ENCODE measurements around the gene FMO5. TPM values are rescaled to one million over a fixed set of nuclear protein-coding genes. Genes with fewer than 3 reads are reported as not detected.

Gene FMO5
- total RNA-seq, 1 experiment from 2014 or later, result 0.57 TPM

DNA sequence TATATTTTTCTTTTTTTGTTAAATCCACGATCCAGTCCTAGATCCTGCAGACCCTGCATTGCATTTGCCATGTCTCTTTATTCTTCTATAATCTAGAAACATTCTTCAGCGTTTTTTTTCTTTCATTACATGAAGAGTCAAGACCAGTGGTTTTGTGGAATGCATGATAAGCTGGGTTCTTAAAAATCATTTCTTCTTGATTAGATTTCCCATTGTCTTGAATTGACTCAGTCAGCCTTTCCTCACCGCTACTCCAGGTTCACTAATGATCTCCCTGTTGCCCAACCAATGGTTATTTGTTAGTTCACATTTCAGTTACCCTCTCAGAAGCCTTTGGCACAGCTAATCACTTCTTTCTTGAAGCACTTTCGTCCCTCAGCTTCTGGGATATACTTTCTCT lies 42.6 kb upstream of the FMO5 start:
- in situ Hi-C loops (cut with HindIII; ENCODE audit: low pct_unique_long_range_greater_than_20kb, low sequenced_read_pairs), result no loop called here
- POLR2A ChIA-PET, result no interaction called here
- DNase-seq (ENCODE audit: low read depth, low spot score) (no peak), ATAC-seq (no peak)
- Histone ChIP-seq H3K36me3 (ENCODE audit: control insufficient read depth, insufficient read depth, low read length) (peaks cover 17% of the 10 kb centered on the region), H3K27me3 (ENCODE audit: control insufficient read depth, insufficient read depth, low read length) (no peaks in the 10 kb centered on the region), H3K4me1 (ENCODE audit: control insufficient read depth, insufficient read depth, low read length) (no peaks in the 10 kb centered on the region), H3K9me3 (ENCODE audit: control insufficient read depth, insufficient read depth, low read depth, low read length) (no peaks in the 10 kb centered on the region), H3K4me3 (ENCODE audit: low read depth in 2 of 2, low read length in 2 of 2) (no peak overlapping the region), H3K27ac (ENCODE audit: low read length) (no peak overlapping the region)
- CTCF ChIA-PET, result no interaction called here
- intact Hi-C loops (cut with micrococcal nuclease; ENCODE audit: unreplicated experiment), result no loop called here
- TF ChIP-seq, protein P1, sequence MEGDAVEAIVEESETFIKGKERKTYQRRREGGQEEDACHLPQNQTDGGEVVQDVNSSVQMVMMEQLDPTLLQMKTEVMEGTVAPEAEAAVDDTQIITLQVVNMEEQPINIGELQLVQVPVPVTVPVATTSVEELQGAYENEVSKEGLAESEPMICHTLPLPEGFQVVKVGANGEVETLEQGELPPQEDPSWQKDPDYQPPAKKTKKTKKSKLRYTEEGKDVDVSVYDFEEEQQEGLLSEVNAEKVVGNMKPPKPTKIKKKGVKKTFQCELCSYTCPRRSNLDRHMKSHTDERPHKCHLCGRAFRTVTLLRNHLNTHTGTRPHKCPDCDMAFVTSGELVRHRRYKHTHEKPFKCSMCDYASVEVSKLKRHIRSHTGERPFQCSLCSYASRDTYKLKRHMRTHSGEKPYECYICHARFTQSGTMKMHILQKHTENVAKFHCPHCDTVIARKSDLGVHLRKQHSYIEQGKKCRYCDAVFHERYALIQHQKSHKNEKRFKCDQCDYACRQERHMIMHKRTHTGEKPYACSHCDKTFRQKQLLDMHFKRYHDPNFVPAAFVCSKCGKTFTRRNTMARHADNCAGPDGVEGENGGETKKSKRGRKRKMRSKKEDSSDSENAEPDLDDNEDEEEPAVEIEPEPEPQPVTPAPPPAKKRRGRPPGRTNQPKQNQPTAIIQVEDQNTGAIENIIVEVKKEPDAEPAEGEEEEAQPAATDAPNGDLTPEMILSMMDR (IDR thresholded peaks at IDR 0.05), result no peak
- TF ChIP-seq POLR2AphosphoS5 (IDR thresholded peaks at IDR 0.05; ENCODE audit: low read depth, low read length), result no peak
- TF ChIP-seq TCF7L2 (IDR thresholded peaks at IDR 0.05; ENCODE audit: low read depth, low read length), result no peak
- TF ChIP-seq SIN3A (IDR thresholded peaks at IDR 0.05; ENCODE audit: borderline replicate concordance, insufficient read depth, low read depth, low read length), result no peak
- BruUV-seq (replicated peaks), result no TSS peak

DNA sequence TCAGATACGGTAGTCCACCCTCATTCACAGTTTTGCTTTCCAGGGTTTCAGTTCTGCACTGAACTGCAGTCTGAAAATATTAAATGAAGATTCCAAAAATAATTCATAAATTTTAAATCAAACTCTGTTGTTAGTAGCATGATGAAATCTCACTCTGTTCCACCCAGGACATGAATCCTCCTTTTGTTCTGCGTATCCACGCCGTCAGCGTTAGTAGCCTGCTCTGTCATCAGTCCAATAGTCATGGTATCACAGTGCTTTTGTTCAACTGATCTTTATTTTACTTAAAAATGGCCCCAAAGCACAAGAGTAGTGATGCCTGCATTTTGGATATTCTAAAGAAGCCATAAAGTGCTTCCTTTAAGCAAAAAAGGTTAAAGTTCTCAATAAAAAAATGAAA lies 41.2 kb upstream of the FMO5 start:
- ATAC-seq, result no peak

More for the DNA sequence above, 41.2 kb upstream of the FMO5 start:
- Histone ChIP-seq H3K36me3 (ENCODE audit: control insufficient read depth, insufficient read depth, low read length) (peaks cover 17% of the 10 kb centered on the region), H3K4me1 (ENCODE audit: control insufficient read depth, insufficient read depth, low read length) (no peaks in the 10 kb centered on the region), H3K27ac (ENCODE audit: low read length) (no peak overlapping the region), H3K27me3 (ENCODE audit: control insufficient read depth, insufficient read depth, low read length) (no peaks in the 10 kb centered on the region), H3K9me3 (ENCODE audit: control insufficient read depth, insufficient read depth, low read depth, low read length) (no peaks in the 10 kb centered on the region), H3K4me3 (ENCODE audit: low read depth in 2 of 2, low read length in 2 of 2) (no peak overlapping the region)
- CTCF ChIA-PET, result no interaction called here
- TF ChIP-seq TCF7L2 (IDR thresholded peaks at IDR 0.05; ENCODE audit: low read depth, low read length), result no peak
- TF ChIP-seq, protein P1 (IDR thresholded peaks at IDR 0.05), result no peak
- TF ChIP-seq SIN3A (IDR thresholded peaks at IDR 0.05; ENCODE audit: borderline replicate concordance, insufficient read depth, low read depth, low read length), result no peak
- TF ChIP-seq, protein P2, sequence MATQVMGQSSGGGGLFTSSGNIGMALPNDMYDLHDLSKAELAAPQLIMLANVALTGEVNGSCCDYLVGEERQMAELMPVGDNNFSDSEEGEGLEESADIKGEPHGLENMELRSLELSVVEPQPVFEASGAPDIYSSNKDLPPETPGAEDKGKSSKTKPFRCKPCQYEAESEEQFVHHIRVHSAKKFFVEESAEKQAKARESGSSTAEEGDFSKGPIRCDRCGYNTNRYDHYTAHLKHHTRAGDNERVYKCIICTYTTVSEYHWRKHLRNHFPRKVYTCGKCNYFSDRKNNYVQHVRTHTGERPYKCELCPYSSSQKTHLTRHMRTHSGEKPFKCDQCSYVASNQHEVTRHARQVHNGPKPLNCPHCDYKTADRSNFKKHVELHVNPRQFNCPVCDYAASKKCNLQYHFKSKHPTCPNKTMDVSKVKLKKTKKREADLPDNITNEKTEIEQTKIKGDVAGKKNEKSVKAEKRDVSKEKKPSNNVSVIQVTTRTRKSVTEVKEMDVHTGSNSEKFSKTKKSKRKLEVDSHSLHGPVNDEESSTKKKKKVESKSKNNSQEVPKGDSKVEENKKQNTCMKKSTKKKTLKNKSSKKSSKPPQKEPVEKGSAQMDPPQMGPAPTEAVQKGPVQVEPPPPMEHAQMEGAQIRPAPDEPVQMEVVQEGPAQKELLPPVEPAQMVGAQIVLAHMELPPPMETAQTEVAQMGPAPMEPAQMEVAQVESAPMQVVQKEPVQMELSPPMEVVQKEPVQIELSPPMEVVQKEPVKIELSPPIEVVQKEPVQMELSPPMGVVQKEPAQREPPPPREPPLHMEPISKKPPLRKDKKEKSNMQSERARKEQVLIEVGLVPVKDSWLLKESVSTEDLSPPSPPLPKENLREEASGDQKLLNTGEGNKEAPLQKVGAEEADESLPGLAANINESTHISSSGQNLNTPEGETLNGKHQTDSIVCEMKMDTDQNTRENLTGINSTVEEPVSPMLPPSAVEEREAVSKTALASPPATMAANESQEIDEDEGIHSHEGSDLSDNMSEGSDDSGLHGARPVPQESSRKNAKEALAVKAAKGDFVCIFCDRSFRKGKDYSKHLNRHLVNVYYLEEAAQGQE (IDR thresholded peaks at IDR 0.05; ENCODE audit: insufficient read depth in 1 of 2, low read depth in 2 of 2, low read length in 1 of 2), result no peak
- no peak for TF ChIP-seq POLR2AphosphoS5 (IDR thresholded peaks at IDR 0.05; ENCODE audit: low read depth, low read length)
- in situ Hi-C loops (cut with HindIII; ENCODE audit: low pct_unique_long_range_greater_than_20kb, low sequenced_read_pairs), result no loop called here
- DNase-seq (ENCODE audit: low read depth, low spot score), result no peak
- no TSS peak for BruUV-seq (replicated peaks)
- POLR2A ChIA-PET, result no interaction called here
- intact Hi-C loops (cut with micrococcal nuclease; ENCODE audit: unreplicated experiment), result no loop called here
